HG02840 (cell line): ENCODE data around the gene MAP3K6.
"Not testable (repeated sequence)": the region's sequence is repeated elsewhere in the genome, so short reads cannot be mapped to it uniquely, and the experiment has no call there.

Source experiments
- ATAC-seq: cut with Tn5 transposase; IDR thresholded peaks from one replicate; pipeline ENCODE4 v1.9.1; 2021; ENCODE audit warnings: mild to moderate bottlenecking, moderate library complexity, moderate number of reproducible peaks; ENCODE audit not compliant: unreplicated experiment, low FRiP score

MAP3K6 gene

GRCh38 chr1:27366411-27367159 is at the start of gene MAP3K6:
Gene MAP3K6, minus strand, starts transcription at chr1:27366961. Its CDS starts 364 bp downstream, at chr1:27366597.
- no peak for ATAC-seq

DNA sequence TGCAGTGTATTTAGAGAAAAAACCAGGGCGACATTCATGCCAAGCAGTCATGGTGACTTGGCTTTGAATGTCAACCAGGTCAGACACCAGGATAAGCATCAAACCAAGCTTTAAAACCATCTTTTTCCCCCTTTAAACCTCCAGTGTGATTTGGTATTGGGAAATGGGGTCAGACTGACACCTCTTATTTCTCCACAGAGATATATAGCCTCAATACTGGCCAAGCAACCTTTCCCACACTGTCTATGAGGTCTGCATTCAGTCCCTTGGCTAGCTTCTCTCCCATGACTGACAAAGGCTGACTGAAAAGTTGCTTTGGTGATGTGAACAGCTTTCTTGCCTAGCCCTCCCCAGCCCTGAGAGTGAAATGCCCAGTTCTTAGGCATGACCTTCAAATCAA is 47.3 kb upstream of the MAP3K6 start:
- no peak for ATAC-seq

DNA sequence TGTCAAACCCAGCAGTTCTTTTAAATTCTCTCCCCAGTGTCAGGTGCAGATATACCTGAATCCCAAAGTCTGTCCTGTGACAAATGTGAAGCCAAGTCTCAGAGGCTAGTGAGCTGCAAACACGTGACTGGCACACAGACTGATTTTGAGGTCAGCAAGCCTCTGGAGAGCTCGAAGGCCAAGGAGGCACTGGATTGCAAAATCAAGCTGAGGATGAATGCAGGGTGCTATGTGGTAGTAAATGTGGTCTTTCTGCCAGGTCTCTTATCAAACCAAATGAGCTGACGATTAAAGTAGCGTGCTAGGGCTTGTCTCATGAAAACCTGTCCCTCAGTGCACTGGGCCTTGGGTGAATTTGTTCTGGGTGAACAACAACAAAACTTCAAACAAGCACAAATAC is 46.2 kb upstream of the MAP3K6 start:
- ATAC-seq, result no peak

DNA sequence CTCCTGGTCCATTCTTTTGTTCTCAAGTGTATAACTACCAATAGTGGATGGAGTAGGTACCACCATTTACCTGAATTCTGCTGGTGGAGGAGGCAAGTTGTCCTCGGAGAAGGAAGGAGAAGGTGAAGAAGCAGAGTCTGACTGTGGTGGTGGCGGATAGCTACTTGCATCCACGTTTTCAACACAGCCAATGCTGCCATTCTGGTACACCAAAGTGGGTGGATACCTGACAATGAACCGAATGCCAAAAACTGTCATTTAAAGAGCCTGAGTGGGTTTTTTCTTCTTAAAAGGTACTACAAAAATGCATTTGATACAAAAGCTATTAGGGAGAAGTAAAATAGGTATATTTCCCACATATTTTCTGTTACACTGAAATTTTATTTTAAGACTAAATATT is 45.7 kb upstream of the MAP3K6 start:
- no peak for ATAC-seq

DNA sequence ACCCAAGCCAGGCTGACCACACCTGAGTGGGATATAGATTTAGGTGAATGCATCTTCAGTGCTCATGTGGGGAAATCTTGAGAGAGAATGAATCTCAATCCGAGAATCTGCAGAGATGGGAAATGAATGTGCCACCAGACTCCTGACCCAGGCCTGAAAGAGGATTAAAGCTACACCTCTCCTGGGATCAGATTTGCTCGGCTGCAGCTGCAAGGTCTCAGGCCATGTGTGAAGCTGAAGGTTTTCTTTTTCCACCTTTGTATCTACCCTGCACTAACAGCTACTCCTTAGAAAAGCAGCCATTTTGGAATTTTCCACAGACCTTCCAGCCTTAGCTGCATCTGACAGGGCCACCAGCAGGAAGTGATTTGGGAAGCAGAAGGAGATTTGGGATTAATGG is 43.9 kb upstream of the MAP3K6 start:
- no peak for ATAC-seq

- ATAC-seq, result no peak
Observed at GRCh38 chr1:27409669-27410068, 42.9 kb upstream of the MAP3K6 start.

DNA sequence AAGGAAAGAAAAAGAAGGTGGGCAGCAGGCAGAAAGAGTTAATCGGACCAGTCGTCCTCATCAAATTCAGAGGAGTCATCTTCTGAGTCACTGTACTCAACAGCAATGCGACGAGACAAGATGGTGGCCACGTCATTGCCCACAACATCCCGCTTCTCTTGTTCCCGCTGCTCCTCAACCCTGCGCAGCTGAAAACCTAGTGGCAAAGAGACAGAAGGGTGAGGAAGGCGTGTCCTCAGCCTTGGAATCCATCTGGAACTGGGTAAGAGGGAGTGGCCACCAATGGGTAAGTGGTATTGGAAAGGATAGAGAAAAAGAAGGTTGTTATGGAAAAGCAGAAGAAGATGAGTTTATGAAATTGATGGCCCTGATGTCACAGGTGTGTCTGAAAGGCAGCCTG is 41.4 kb upstream of the MAP3K6 start:
- ATAC-seq, result no peak

DNA sequence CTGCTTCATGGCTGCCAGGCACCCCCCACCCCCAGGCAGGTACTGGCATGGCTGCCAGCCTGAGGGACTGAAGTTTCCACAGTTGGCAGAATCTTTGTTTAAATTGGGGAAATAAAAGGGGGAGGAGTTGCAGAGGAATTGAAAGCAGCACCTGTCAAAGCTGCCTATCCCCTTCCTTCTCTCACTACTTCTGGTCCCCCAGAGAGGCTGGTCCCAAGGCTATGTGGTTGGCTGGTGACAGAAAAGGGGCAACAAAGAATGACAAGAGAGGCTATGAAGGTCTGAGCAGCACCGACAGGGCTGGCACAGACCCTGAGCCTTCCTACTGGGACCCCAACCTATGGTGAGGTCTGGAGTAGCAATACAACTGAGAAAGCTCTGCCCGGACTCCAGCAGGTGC is 40.0 kb upstream of the MAP3K6 start:
- ATAC-seq, result not testable (repeated sequence)

- ATAC-seq, result no peak
Observed at GRCh38 chr1:27406362-27406680, 39.6 kb upstream of the MAP3K6 start.

DNA sequence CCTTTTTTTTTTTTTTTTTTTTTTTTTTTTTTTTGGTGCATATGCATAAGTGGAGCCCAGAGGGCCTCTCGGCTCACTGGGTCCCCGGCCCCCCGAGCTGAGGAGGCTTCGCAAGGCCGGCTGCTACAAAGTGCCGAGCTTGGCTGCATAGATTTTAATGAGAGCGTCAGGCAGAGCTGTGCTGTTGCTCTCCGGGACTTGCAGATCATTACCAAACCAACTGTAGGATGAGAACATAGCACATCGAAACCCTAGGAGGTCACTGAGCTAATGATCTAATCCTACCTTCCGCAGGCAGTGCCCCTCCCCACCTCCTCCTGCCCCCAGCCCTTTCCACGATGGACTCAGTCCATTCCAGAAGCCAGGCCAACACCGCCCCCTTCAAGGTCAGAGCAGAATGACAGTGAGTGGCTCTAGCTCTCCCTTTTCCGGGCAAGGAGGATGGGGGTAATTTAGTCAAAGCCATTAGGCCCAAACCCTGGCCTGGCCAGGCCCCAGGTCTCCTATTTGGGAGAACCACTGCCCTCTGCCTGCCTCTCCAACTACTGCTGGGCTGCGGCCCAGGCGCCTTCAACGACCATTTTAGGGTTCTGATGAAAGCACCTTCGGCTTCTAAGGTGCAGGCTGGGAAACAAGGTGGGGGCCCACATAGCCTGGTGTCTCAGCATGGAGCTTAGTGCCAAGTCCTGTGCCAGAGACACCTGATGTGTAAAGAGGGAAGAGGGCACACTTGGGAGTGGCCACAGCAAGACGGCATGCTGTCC is 39.0 kb upstream of the MAP3K6 start:
- ATAC-seq, result not testable (repeated sequence)

- no peak for ATAC-seq
Observed at GRCh38 chr1:27405074-27405473, 38.3 kb upstream of the MAP3K6 start.

DNA sequence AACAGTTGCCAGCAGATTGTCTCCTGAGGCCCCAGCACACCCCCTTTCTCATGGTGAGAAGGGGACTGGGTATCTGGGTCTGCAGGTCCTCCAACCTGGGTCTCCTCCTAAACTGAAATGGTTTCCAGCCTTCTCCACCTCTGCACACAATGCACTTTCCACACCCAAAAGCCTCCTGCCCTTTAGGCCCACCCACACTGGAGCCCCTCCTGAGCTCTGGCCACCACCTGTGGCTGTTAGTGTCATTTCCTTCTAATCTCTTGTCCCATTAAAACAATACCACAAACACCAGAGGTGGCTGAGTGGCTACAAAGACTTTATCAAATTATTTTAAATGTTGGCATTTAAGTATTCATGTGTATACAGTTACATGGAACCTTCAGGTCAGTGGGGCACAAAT is 37.2 kb upstream of the MAP3K6 start:
- ATAC-seq, result no peak

DNA sequence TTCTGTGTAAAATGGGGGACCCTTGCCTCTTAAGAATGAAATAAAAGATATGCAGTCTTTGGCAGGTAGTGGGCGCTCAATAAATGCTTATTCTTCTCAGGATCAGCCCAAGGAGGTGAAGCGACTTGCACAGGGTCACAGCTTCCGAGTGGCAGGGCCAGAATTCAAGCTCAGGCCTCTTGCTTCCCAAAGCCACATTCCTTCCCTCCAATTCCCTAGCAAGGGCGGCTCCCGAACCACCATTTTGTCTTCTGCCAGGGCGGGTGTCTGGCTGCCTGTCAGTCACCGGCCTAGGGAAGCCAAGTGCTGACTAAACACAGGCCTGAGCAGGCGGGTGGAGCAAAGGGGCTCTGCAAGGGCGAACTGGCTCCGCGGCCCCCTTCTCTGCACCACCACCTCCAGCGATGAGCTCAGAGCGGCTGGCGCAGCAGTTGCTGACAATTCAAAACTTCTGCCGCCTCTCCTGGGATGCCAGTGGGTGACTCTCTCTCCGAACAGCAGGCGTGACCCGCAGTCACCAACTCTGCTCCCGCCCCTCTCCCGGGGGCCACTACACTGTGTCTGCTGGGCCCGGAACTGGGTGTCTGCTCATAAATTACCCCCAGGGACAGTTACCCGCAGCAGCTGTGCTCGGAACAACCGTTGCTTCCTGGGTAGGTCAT is 36.4 kb upstream of the MAP3K6 start:
- ATAC-seq, result no peak

DNA sequence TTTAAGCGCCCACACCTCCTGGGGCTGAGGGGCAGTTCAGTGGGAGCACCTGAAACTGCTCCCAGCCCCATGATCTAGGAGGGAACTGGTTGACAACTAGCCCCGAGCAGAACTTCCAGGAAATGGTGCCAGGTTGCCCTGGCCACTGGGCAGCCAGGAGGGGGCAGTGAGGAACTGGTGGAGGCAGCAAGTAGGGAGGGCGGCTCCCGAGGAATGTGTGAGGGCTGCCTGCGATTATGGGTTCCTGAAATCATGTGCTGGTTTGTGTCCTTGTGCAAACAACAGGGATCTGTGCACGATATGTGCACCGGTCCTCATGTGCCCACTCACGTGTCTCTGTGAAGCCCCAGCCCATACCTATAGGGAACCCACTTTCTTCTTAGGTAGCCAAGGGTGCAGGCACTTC is 35.6 kb upstream of the MAP3K6 start:
- no peak for ATAC-seq

DNA sequence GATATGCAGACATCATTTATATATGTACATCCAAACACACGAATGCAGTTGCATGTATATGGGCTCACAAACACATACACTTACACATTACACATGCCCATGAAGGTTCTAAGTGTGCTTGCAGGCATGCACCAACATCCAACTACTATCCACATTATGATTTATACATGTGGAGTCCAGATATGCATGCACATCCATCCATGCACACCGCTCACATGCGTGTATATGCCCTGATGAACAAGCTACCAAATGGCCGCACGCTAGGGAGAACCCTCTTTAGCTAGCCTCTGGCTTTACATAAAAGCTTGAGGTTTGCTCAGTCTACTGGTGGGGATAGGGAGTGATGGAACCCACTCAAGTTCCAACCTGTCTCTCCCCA is 34.2 kb upstream of the MAP3K6 start:
- ATAC-seq, result no peak

- ATAC-seq, result no peak
Observed at GRCh38 chr1:27400082-27400962, 33.6 kb upstream of the MAP3K6 start.

DNA sequence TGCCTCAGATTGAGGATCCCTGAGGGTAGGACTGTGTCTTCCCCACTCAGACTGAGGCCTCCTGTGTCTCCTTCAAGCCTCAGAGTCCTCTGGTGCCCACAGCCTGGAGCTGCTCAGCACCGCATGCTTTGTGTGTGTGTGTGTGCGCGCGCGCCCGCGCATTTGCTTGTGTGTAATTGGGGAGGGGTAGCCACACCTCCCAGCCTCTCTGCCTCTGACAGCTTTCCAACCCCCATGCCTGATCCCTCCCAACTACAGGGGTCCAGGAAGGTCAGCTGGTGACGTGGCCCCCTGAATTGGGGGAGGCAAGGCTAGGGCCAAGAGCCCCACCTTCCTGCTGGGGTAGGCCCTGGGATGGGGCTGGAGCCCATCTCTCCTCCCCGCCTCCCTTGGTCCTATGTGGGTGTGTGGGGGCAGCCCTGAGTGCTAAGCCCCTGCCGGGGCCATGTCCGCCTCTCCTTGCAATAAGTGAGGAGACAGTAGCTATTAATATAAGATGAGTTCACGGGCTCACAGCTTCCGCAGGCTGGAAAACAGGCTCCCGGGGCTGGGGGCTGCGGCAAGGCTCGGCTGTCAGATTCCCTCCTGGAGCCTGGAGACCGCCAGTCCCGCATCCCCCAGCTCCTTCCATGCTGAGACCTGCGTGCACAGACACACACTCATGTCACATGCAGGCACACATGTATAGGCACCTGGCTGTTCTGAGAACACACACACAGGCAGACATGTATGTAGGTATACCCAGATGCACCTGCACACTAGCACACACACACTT is 32.7 kb upstream of the MAP3K6 start:
- ATAC-seq, result no peak

GRCh38 chr1:27398405-27399149 is 31.8 kb upstream of the MAP3K6 start:
- no peak for ATAC-seq

GRCh38 chr1:27397749-27398148 is 31.0 kb upstream of the MAP3K6 start:
- no peak for ATAC-seq
